ENCODE results near the gene RELL2.

RELL2 gene

GRCh38 chr5:141649056-141649688 lies 12.4 kb downstream of the RELL2 start:
- no peak for DNase-seq (ENCODE audit: low read depth)

- DNase-seq (ENCODE audit: low read depth), result no peak
Measured at GRCh38 chr5:141649972-141650371, 13.2 kb downstream of the RELL2 start.

GRCh38 chr5:141650851-141651727 lies 14.3 kb downstream of the RELL2 start, which contains the start of gene FCHSD1:
Gene FCHSD1 (minus strand): TSS chr5:141651418. CDS start chr5:141651368, 50 bp downstream.
- peak; percentile 64 for DNase-seq (ENCODE audit: low read depth)

GRCh38 chr5:141651728-141652105 lies 14.9 kb downstream of the RELL2 start:
- no peak for DNase-seq (ENCODE audit: low read depth)

GRCh38 chr5:141654298-141654697 lies 17.5 kb downstream of the RELL2 start:
- DNase-seq (ENCODE audit: low read depth), result peak; percentile 84

GRCh38 chr5:141655020-141655419 lies 18.2 kb downstream of the RELL2 start:
- DNase-seq (ENCODE audit: low read depth), result no peak

- no peak for DNase-seq (ENCODE audit: low read depth)
Measured at GRCh38 chr5:141656396-141656795, 19.6 kb downstream of the RELL2 start.

GRCh38 chr5:141657404-141657803 lies 20.6 kb downstream of the RELL2 start:
- DNase-seq (ENCODE audit: low read depth), result no peak

- peak; percentile 96 for DNase-seq (ENCODE audit: low read depth)
Measured at GRCh38 chr5:141657937-141658545, 21.2 kb downstream of the RELL2 start.

GRCh38 chr5:141662028-141662427 lies 25.2 kb downstream of the RELL2 start:
- no peak for DNase-seq (ENCODE audit: low read depth)

GRCh38 chr5:141663506-141663905 lies 26.7 kb downstream of the RELL2 start:
- no peak for DNase-seq (ENCODE audit: low read depth)

- peak; percentile 57 for DNase-seq (ENCODE audit: low read depth)
Measured at GRCh38 chr5:141664733-141665461, 28.1 kb downstream of the RELL2 start.

- no peak for DNase-seq (ENCODE audit: low read depth)
Measured at GRCh38 chr5:141665995-141666940, 29.5 kb downstream of the RELL2 start.

GRCh38 chr5:141668601-141669265 lies 31.9 kb downstream of the RELL2 start:
- no peak for DNase-seq (ENCODE audit: low read depth)

GRCh38 chr5:141669520-141669919 lies 32.7 kb downstream of the RELL2 start:
- DNase-seq (ENCODE audit: low read depth), result no peak

GRCh38 chr5:141672071-141672840 lies 35.5 kb downstream of the RELL2 start:
- no peak for DNase-seq (ENCODE audit: low read depth)

GRCh38 chr5:141672841-141673813 lies 36.3 kb downstream of the RELL2 start:
- DNase-seq (ENCODE audit: low read depth), result no peak

- no peak for DNase-seq (ENCODE audit: low read depth)
Measured at GRCh38 chr5:141674747-141675146, 38.0 kb downstream of the RELL2 start.

GRCh38 chr5:141675672-141676071 lies 38.9 kb downstream of the RELL2 start:
- no peak for DNase-seq (ENCODE audit: low read depth)
